NB4 (cell line): ENCODE results near the gene DIO3.

Experiments
- DNase-seq: peaks from one replicate; pipeline ENCODE4 v3.0.0; 2010; ENCODE audit warnings: low read depth
- H3K4me3 ChIP-seq: one replicate; pipeline ENCODE4 v1.5.1; 2011; ENCODE audit warnings: mild to moderate bottlenecking, low read depth, low read length, moderate library complexity
- CTCF ChIP-seq: IDR thresholded peaks from one replicate; pipeline ENCODE4 v1.5.1; 2012; ENCODE audit warnings: low read depth, low read length
- MAX ChIP-seq: IDR thresholded peaks from 2 replicates; pipeline ENCODE4 v1.6.1; 2011; ENCODE audit warnings: low read depth, low read length
- MYC ChIP-seq: IDR thresholded peaks from 2 replicates; pipeline ENCODE4 v1.6.1; 2011; ENCODE audit warnings: low read depth, low read length
- POLR2A ChIP-seq: IDR thresholded peaks from 2 replicates; pipeline ENCODE4 v1.6.1; 2011; ENCODE audit warnings: mild to moderate bottlenecking; ENCODE audit not compliant: insufficient read length; ENCODE audit errors: extremely low read depth

DIO3 gene

GRCh38 chr14:101586531-101587430 lies 25.5 kb downstream of the DIO3 start:
- no peak overlapping the region for H3K4me3 ChIP-seq
- DNase-seq, result no peak
- TF ChIP-seq CTCF (no peak), MAX (no peak), MYC (no peak), POLR2A (no peak)

- no peak for TF ChIP-seq CTCF
- no peak for TF ChIP-seq MYC
- TF ChIP-seq POLR2A, result no peak
- no peak for TF ChIP-seq MAX
Observed at GRCh38 chr14:101587441-101587911, 26.2 kb downstream of the DIO3 start.

GRCh38 chr14:101588286-101588975 lies 27.1 kb downstream of the DIO3 start:
- H3K4me3 ChIP-seq, result no peak overlapping the region
- no peak for TF ChIP-seq POLR2A
- TF ChIP-seq MYC, result no peak
- TF ChIP-seq MAX, result no peak
- TF ChIP-seq CTCF, result no peak
- DNase-seq, result no peak

More at GRCh38 chr14:101587441-101587911, 26.2 kb downstream of the DIO3 start:
- DNase-seq, result no peak
- H3K4me3 ChIP-seq, result no peak overlapping the region

GRCh38 chr14:101588990-101589389 lies 27.7 kb downstream of the DIO3 start:
- H3K4me3 ChIP-seq, result no peak overlapping the region
- TF ChIP-seq CTCF, result no peak
- TF ChIP-seq POLR2A, result no peak
- no peak for TF ChIP-seq MAX
- no peak for TF ChIP-seq MYC
- DNase-seq, result no peak

GRCh38 chr14:101589486-101590015 lies 28.3 kb downstream of the DIO3 start:
- DNase-seq, result no peak
- no peak for TF ChIP-seq MAX
- no peak overlapping the region for H3K4me3 ChIP-seq
